ENCODE results near the gene TSPAN9.

The TSPAN9 gene

DNA sequence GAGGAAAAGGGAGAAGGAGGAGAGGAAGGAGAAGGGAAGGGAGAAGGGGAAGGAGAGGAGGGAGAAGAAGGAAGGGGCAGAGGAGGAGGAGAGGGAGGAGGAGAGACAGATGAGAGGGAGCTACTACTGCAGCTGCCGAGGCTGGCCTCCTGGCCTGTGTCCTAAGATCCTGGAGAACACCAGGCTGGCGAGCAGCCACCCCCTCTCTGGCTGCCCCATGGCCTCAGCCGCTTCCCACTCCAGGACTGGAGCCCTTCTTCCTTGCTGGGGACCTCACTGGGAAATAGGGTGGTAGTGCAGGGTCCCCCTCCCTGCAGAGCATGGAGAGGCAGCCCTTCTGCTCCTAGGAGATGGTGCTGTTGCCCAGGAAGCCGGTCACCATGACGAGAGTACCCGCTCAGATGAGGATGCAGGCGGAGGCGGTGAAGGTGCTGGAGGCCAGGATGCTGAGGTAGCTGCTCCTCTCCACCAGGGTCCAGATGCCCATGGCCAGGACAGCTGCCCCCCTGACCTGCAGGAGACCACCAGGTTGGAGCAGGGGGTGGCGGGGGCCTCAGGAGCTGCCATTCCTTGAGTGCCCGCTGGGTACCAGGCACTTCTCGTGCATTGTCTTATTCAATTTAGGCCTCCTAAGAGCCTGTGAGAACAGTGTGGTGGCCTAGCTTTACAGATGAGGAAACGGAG lies 246.0 kb downstream of the TSPAN9 start:
- no peak for DNase-seq

DNA sequence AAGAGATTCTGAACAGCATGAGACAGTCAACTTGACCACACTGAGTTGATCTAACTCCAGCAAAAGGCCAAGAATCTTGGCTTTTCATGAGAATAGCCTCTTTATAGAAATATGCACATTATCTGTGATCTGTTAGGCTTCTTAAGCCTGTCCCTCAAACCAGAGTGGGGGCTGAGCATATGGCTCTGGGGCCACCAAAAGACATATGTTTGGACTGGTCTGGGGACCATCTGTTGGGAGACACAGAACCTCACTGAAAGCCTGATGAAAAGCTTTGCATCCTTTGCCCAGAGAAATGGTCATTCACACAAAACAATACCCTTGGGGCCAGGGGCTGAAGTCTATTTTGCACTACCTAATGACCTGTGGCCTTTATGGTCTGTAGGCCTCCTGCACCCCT lies 248.6 kb downstream of the TSPAN9 start:
- DNase-seq: no peak

DNA sequence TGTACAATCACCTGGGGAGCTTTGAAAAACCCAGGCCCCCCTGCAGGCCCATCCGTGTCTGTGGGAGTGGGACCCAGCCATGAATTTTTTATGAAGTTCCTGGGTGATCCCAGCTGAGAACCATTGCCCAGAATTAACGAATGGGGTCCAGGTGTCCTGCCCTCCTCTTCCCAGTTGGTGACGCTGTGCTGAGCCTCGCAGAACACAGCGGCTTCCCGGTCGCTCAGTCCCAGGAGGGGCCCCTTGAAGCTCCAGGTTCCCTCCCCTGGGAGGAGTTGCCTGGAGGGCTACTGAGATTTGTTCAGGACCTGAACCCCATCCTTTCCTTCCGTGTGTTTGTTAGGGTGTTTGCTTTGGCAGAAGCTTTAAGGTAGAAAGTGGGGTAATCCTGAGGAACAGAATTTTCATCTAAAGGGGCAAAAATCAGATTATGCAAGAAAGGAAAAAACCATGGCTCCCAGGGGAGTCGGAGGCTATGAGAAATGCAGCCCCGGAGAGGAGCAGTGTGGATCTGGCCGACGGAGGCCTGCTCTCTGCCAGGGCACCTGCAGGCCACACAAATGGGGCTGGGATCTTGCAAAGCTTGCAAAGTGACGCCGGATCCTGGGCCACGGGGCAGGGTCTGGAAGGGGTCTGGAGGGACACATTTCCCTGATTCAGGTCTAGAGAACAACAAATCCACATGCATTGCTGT lies 249.1 kb downstream of the TSPAN9 start:
- no peak for DNase-seq

DNA sequence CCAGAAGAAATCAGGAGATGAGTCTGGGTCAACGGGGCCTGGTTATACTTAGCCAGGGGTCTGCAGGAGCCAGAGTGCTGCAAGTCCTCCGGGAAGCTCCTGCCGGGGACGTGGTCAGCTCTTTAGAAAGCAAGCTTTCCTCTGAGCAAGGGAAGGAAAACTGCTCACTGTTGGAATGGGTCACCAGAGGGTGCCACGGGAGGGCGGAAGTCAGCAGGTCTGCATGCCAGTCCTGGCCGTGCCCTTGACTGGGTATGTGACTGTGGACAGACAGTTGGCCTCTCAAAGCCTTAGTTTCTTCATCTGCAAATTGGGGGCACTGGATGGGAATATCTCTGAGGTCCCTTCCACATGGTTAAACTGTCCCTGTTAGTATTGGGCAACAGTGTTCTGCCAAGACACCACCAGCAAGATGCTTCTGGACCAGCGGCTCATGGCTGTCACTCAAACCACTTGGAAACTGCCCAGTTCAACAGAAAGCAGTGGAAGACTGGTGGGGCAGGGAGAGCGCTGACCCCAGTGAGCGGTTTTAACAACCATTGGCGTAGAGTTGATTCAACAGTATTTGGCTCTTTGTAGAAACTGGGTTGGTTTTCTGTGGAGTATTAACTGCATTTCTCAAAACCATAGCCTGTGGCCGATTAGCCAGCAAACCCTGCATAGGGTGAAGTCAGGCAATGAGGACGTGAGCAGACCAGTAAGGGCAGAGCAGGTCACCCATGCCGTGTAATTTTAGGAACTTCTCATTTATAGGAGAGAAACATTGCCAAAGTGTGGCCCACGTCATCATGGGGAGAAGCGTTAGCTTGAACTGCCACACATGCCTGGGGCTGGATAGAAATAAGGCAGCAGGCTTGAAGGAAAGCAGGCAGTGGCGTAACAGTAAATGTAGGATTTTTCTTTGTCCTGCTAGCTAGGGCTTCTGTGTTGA lies 249.9 kb downstream of the TSPAN9 start:
- no peak for DNase-seq

DNA sequence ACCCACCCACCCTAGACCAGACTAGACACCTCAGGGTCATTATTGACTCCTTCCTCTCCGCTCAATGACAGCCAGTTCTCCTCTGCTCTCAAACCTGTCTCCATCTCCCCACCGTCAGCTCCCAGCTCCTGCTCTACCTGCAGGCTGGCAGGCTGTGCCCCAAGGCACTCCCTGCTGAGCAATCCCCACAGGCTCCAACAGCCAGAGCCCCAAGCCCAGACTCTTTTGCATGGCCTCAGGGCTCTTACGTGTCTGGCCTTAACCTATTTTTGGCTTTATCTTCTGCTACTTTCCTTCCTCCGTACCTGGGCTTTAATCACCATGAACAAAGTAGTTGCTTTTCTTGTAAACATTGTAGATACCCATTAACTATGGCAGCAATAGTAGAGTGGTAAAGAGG lies 250.9 kb downstream of the TSPAN9 start:
- no peak for DNase-seq

DNA sequence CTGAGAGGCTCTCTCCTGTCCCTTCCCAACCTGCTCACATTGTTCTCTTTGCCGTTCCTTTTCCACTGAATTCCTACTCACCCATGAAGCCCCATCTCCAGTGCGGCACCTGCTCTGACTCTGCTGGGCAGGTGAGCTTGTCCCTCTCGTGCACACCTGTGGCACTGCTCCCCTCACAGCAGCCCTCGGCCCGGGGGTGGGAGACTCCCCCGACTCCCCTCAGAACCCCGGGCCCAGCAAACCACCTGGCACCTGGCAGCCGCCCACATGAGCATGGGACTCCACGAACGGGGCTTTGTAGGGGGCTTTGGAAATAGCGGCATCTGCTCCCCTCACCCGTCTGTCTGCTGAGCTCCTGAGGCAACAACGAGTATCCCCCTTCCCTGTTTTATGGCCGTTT lies 251.4 kb downstream of the TSPAN9 start:
- DNase-seq: no peak

DNA sequence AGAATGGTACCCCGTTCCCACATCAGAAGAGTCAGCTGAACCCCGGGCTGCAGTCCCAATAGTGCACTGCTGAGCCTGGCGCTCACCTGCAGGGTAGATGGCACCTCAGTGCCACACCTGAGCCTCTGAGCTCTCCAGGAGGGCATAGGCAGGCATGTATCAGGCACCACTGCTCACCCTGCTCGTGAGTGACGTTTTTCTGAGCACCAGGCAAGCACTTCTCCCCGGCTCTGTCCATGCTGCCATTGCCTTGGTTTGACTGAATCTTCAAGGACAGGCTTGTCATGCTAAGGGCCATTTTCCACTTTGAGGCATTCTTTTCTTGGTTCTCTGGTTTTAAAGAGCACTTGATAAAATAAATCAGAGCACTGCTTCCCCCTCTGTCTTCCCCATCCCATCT lies 252.2 kb downstream of the TSPAN9 start:
- no peak for DNase-seq

DNA sequence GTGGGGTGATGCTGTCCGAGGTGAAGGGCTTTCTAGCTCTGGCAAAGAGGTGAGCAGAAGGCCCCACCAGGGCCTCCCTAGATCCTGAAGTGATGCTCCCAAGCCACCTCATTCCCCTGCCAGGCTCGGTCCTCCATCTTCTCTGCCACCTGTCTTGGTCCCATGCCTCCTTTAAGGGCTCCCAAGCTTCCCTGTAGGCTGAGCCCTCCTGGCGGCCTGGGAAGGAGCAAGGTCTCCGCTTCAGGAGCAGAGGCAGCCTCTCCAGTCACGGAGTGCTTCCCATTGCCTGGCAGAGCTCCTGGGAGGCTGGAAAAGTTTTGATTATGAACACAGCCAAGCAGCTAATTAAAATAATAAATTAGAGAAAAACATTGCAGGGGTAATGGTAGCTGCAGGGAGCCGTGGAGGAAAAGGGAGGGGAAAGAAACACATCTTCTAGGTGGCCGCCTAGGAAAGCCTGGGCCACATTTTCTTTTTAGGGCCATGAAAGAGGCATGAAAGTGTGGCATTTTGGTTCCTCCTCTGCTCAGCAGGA lies 253.9 kb downstream of the TSPAN9 start:
- DNase-seq: no peak

DNA sequence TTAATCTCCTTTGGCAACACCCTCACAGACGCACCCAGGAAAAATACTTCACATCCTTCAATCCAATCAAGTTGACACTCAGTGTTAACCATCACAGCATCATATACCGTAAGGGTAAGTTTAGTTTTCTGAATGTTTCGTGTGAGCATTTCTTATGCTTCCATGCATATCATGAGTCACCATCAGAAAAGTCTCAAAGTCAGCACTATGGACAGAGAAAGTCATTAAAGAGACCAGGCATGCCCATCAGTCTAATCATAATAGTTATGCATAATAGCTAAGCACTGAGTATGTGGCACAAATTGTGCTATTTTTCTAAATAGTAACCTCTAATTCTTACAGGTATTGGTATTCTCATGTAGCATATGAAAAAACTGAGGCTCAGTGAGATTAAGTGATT lies 255.0 kb downstream of the TSPAN9 start:
- no peak for DNase-seq

DNA sequence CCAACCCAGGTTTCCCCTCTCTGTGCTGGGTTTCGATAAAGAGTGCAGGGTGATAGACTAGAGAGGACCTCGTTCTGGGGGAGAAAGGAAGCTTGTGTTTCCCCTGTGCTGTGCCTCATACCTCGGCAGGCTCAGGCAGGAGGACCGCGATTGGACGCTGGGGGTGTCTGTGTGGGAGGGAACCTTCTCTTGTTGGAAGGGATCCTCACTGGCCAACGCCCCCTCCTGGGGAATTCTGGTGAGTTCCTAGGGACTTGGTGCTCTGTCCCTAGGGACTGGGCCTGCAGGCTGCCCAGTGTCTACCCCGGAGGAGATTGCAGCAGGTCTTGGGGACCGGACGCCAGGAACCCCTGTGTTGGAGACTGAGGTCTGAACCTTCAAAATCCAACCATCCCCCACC lies 256.4 kb downstream of the TSPAN9 start:
- DNase-seq: no peak

DNA sequence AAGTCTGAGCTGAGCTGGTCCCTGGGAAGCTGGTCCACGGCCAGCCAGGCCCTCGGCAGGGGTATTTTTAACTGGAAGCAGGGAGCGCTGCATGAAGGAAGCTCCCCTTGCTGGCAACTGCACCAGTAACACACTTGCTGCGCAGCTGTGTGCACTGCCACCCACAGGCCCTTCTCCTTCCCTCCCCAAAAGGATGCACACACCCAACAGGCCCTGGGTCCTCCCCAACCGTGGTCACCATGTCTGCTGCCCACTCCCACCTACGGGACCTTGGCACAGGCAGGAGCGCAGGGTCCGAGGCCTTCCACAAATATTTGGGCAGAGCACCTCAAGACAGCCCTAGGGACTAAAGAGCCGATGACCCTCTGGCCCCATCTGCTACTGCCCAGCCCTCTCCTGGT lies 256.8 kb downstream of the TSPAN9 start:
- DNase-seq: no peak

DNA sequence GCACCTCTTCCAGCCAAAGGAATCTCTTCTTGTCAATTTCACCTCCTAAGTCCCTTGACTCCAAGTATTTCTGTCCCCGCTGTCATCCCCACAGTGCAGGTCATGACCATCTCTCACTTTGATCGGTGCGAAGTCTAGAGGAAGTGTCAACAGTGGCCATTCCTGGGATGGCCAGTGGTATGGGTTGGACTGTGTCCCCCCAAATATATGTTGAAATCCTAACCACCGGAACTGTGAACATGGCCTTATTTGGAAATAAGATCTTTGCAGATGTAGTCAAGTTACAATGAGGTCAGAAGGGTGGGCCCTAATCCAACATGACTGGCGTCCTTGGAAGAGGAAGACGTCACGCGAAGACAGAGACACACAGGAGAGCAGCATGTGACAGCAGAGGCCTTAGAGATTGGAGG lies 257.9 kb downstream of the TSPAN9 start:
- DNase-seq: no peak
